Tongue (tissue), 2 donors: ENCODE results near the gene CCDC86. TPM values are rescaled to one million over a fixed set of nuclear protein-coding genes. Genes with fewer than 3 reads are reported as not detected.
"Not testable (repeated sequence)": the region's sequence is repeated elsewhere in the genome, so short reads cannot be mapped to it uniquely, and the experiment has no call there.

Experiments used
- DNase-seq: peaks from one replicate; pipeline ENCODE4 v3.0.0-alpha.2; 2015
- total RNA-seq: library from RNA; depleted of rRNA; stranded (reverse); fragments of >200 nt; gene quantifications from one replicate; pipeline ENCODE4 v1.2.3, GENCODE V29; 2014

Gene CCDC86, protein sequence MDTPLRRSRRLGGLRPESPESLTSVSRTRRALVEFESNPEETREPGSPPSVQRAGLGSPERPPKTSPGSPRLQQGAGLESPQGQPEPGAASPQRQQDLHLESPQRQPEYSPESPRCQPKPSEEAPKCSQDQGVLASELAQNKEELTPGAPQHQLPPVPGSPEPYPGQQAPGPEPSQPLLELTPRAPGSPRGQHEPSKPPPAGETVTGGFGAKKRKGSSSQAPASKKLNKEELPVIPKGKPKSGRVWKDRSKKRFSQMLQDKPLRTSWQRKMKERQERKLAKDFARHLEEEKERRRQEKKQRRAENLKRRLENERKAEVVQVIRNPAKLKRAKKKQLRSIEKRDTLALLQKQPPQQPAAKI
- total RNA-seq, result 10.3 TPM

DNA sequence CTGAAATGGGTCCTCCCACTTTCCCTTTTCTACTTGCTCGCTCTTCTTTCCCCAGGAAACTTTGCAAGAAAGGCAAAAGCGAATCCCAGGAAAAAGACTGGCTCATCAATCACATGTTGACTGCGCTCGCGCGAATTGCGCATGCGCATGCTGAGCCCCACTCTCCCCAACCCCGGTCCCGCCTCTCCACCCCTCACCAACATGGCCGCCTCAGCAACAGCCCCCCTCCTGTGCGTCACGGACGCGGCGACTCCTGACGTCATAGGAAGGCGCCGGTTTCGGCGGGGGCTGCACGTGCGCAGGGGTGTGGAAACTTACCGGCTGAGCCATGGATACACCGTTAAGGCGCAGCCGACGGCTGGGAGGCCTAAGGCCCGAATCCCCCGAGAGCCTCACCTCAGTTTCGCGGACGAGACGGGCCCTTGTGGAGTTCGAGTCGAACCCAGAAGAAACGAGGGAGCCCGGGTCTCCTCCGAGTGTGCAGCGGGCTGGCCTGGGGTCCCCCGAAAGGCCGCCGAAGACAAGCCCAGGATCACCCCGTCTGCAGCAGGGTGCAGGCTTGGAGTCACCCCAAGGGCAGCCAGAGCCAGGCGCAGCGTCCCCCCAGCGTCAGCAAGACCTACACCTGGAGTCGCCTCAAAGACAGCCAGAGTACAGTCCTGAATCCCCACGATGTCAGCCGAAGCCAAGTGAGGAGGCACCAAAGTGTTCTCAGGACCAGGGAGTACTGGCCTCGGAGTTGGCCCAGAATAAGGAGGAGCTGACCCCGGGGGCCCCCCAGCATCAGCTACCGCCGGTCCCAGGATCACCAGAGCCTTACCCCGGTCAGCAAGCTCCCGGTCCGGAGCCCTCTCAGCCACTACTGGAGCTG is at the start of gene CCDC86:
CCDC86 (plus strand) TSS at position 317 of the 871 bp plus-strand sequence; CDS start at position 329, 12 bp downstream.
- peak; percentile 98 for DNase-seq

DNA sequence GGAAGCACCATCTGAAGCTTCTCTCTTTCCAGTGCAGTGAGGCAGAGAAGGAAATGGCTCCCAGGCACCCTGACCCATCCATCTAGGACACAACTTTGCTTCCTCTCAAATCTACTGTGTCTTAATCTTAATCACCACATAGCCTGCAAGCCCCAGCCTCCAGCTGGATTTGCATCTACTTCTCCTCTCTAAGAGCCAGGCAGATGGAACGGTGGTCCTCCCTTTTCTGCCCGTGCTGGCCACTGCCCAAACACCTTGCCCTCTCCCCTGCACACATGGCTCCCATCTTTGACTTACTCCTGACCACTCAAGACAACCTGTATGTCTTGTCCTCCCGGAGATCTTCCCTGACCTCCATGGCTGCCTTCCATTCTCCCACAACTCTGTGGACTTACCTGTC is 49.4 kb upstream of the CCDC86 start:
- no peak for DNase-seq

DNA sequence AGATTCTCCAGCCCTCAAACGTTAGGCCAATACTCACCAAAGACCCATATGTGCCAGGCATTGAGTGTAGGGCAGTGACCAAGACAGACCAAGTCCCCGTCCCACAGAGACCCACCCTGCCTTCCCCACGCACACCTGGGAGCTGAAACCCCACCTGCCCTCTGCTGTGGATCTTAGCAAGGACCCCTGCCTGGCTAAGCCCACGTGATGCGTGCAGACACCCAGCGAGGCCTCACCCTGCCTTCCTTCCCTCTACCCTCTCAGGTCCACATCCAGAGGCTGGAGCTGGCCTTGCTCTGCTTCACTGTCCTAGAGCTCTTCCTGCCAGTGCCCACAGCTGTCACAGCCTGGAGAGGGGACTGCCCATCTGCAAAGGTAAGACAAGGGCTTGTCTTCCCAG is 46.6 kb upstream of the CCDC86 start:
- no peak for DNase-seq

DNA sequence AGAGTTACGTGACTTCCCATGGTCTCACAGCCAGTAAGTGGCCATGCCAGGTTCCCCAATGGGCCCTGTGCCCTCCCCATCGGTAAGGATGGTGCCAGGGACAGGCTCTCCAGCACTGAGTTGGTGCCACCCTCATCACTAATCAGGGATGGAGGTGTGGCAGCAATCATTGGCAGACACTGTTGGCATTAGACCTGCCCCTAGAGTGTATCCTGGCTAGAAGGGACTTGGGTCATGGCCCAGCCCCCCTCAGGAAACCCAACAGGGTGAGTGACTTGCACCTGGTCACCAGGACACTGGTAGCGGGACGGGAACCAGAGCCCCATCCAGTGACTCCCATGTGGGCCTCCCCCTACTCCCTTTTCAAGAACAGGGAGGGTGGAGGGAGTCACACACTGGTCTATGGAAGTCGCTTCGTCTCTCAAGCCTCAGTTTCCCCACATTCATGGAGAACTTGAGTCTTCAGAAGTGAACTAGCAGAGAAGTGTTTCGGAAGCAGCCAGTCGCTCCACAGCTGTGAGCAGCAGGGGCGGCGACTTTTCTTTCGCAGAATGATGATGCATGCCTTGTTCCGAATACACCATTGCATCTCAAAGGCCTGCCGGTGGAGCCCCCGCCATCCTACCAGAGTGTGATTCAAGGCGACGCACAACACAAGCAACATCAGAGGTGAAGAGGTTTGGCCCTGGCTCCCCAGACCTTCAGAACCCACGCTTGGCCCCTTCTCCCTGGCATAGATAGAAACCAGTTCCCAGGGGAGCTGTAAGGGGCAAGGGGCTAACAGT is 43.9 kb upstream of the CCDC86 start:
- no peak for DNase-seq

DNA sequence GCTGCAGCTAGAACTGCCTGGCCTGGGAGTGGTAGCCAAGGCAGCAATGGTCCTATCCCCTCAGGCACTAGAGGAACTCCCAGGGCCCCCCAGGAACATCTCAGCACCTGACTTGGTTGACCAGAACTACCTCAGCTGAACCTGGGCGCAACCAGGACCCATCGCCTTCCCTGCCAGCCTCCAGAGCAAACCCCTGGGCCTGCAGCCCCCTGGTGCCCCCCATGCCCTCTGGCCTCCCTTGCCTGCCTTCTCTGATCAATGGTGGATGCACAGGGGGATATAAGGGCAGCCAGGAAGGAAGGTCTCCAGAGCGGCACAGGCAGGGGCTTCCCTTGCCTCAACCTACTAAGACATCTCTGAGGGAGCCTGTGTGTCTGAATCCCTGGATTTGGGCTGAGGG is 43.3 kb upstream of the CCDC86 start:
- DNase-seq, result no peak

DNA sequence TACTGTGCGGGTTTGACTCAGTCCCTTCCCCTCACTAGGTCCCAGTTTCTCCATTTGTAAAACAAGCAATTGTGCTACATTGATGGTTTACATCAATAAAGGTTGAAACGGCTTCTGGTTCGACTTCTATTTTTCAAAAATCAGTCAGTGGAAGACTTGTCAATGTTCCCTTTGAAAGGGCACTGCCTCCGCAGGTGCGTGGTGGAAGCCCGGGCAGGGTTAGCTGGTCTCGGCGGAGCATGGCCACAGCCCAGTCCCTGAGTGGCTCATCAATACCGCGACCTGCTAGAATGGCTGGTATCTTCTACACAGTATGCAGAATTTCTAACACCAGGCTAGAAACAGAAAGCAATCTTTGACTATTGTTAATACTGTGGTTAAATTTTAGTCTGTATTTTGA is 40.7 kb upstream of the CCDC86 start:
- DNase-seq, result no peak

DNA sequence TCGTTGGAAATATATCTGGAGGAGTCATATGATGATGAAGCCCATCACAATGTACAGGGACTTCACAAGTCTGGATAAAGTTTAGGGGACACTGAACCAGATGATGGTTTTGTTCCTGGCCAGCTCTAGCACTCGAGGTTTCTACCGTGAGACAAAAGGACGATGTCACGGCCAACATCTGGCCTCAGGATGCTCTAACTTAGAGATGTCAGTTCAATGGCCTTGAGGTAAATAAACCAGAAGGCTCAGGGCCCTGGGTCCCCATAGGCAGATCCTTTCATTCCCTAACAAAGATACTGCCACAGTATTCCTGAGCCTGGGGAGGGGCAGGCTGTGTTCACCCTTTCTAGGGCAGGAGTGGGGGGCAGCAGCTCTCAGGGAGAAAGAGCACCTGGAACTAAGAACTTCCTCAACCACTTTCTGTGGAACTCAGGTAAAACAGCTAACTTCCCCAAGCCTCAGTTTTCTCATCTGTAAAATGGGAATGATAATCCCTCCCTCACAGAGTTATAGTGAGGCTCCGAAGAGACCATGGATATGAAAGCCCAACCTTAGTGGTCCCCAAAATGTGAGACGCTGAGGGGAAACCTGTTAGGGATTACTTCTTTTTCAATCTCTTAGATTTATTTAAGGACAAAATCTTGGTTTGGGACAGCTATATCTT is 38.5 kb upstream of the CCDC86 start:
- no peak for DNase-seq

DNA sequence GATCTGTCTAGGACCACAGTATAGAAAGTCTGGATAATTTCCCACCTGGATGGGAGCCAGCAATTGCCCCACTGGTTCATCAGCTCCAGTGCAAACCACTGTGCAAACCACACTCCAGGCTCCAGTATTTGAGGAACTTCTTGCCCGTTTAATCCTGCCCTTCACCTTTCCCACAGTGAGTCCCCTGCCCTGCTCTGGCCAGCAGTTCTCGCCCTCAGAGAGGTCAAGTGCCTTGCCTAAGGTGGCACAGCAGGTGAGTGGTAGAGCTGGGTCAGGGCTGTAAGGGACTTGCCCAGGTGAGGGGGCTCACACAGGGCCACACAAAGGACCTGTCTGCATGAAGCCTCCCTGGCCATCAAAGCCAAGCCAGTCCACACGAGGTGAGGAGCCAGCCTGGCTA is 32.7 kb upstream of the CCDC86 start:
- no peak for DNase-seq

DNA sequence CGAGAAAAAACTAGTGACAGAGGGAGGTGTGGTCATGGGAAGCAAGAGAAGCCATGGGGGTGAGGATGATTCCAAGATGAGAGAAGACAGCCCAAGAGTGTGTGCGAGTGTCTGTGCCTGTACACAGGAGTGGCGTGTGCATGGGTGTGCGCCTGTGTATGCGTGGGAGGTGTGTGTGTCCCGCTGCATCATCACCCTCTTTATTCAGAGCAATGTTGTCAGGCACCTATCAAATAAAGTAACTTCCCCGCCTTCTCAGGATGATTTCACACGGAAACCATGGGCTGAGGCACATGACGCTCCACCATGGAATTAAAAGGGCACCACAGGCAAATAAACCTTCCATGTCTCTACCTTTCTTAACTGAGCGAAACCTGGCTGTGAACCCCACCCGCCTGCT is 32.2 kb upstream of the CCDC86 start:
- DNase-seq, result no peak

DNA sequence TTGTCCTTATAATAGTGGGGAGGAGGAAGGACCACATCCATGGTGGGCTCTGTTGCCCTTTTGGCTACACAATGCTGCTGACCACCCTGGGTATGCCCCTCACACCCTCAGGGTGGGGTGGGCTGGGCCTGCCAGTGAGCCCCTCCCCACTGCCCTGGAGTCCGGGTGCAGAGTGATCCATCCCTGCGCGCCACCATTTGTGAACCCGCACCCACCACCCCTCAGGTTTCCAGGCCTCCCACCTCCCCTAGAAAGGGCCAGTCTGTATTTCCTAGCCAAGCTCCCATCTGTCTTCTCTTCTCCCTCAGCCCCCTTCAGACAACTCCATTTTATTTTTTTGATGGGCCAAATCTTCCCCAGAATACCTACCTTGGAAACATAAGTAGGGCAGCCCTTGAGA is 31.8 kb upstream of the CCDC86 start:
- DNase-seq, result no peak

DNA sequence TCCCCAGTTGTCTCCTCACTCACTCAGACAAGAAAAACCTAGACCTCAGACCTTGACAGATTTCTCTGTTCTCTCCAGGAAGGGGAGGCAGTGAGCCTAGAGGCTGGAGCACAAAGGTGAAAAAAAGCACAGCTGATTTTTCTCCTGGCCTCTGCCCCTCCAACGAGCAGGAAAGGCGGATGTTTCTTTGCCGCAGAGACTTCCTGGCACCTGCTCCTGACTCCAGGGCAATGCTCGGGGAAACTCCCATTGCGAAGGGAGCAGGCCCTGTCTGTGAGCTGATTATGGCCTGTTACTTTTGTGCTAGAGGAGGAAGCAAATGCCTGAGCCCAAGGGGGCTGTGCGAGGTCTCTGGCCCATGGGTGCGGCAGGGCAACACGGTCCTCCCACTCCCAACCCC is 31.3 kb upstream of the CCDC86 start:
- no peak for DNase-seq

DNA sequence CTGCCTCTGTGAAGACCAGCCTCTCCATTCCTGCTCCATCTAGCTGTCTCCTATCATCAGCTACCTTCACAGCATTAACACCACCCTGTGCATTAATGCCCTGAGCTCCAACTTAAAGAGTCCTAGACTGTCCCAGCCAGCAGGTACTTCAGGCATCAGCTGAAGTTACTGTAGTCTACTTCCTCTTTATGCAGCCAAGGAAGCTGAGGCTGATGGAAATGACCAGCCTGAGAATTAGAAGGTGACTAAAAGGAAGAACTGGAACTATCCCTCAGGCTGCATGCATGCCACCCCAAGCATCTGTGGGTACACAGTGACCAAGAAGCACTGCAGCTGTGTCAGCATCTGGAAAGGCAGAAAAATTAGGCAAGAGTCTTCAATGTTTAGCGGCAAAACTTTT is 28.6 kb upstream of the CCDC86 start:
- DNase-seq, result no peak

DNA sequence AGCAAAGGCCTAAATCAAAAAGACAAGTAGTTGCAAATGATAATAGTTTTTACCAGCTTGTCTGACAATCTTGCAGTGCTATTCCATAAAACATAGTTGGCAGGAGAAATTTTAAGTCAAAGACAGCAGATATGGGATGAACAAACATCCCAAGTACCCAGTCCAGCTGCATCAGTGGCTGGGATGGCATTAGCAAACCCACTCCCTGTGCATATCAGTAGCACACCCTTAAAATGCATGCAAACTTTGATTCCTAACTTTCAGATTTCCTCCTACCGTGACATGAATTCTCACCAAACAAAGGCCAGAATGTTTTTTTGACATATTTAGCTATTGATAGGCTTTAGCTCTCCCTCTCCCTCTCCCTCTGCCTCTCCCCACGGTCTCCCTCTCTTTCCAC is 27.8 kb upstream of the CCDC86 start:
- DNase-seq, result no peak

DNA sequence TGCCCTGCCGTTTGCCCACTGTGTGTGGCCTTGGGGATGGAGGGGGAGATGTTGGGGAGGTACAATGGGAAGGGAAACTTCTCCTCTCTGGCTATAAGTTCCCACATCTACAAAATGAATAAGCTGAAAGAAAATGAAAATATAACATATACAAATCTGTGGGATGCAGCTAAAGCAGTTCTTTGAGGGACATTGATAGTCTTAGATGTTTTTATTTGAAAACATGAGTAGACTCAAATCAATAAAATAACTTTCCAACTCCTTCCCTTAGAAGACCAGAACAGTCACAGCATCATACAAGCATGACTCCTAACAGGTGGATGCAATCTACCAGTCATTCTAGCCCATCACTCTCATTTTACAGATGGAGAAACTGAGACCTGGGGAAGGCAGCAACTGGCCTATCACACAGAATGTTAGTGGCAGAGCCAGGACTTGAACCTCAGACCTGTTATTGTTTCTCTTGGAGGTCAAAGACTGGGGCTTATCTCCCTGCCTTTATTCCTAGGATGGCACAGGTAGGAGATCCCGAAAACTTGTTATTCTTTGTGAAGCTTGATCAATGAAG is 25.2 kb upstream of the CCDC86 start:
- DNase-seq, result no peak

DNA sequence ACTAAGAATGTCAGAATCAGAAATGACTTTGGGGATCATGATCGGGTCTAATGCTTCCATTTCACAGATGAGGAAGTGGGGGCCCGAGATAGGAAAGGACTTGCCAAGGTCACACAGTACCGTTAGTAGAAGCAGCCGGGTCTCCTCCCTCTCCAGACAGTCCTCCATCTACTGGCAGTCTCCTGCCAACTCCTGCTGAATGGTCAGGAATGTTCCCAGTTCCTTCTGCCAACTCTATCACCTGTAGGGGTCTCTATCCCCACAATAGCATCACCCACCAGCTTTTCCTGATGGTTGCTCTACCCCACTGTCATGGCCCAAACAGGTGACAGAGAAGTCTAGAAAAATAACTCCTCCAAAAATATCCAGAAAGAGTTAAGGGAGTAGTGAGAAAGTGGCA is 23.9 kb upstream of the CCDC86 start:
- DNase-seq, result no peak

DNA sequence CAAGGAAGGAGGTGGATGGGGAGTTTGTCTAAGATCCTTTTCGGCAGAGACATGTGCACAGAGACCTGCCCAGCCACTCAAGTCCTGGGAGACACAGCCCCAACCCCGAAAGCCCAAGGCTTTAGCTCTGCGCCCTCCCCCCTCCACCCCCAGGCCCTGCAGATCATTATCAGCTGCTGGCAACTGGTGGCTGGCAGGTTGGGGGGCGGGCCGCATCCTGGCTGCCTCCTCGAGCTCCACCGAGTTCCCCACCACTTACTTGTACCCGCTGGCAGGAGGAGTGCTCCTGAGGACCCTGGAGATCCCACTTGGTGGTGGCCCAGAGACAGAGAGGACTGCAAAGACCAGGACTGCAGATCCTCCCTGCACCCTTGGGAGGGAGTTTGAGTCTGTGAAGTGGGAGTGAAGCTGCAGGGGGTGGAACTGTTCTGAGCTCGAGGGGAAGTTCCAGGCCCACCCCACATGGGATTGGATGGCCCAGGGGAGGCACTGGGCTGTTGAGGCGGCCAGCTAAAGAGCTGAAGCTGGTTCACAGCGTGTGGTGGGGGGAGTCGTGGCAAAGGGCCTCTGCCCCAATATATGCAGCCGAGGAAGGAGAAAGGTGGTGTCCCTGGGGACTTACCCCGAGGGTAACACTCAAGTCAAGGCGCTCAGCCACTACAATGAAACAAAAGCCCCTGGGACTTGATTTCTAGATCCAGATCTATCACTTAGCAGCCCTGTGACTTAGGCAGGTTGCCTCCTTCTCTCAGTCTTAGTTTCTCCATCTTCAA is 19.9 kb upstream of the CCDC86 start:
- peak; percentile 18 for DNase-seq

DNA sequence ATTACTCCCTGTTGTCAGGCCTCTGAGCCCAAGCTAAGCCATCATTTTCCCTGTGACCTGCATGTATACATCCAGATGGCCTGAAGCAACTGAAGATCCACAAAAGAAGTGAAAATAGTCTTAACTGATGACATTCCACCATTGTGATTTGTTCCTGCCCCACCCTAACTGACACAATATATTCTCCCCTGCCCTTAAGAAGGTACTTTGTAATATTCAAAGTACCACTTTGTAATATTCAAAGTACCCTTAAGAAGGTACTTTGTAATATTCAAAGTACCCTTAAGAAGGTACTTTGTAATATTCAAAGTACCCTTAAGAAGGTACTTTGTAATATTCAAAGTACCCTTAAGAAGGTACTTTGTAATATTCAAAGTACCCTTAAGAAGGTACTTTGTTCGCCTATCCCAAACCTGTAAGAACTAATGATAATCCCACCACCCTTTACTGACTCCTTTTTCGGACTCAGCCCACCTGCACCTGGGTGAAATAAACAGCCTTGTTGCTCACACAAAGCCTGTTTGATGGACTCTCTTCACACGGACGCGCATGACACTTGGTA is 18.1 kb upstream of the CCDC86 start:
- DNase-seq, result not testable (repeated sequence)

DNA sequence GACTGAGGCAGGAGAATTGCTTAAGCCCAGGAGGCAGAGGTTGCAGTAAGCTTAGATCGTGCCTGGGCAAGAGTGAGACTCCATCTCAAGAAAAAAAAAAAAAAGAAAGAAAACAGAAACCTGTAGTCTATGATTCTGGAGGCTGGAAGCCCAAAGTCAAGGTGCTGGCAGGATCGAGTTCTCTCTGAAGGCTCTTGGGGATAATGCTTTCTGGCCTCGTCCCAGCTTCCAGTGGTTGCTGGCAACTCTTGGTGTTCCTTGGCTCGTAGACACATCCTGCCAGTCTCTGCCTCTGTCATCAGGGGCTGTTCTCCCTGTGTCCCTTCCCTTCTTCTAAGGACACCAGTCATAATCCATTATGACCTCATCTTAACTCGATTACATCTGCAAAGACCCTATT is 16.8 kb upstream of the CCDC86 start:
- DNase-seq, result no peak

DNA sequence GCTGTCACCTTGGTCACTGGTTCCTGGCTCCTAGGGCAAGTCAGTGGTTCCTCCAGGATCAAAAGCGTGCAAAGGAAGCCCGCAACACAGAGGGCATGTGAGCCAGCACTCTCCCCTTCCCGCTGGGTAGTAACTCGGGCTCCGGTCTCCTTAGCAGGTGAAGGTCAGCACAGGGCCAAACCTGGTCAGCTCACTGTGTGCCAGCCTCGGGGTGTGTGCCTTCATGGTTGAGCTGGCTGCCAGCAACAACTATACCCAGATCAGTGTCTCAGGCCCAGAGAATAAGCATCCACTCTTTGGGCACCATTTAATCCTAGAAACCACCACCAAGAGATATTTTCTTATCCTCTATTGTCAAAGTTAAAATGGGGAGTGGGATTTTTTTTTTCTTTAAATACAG is 16.1 kb upstream of the CCDC86 start:
- DNase-seq, result no peak

DNA sequence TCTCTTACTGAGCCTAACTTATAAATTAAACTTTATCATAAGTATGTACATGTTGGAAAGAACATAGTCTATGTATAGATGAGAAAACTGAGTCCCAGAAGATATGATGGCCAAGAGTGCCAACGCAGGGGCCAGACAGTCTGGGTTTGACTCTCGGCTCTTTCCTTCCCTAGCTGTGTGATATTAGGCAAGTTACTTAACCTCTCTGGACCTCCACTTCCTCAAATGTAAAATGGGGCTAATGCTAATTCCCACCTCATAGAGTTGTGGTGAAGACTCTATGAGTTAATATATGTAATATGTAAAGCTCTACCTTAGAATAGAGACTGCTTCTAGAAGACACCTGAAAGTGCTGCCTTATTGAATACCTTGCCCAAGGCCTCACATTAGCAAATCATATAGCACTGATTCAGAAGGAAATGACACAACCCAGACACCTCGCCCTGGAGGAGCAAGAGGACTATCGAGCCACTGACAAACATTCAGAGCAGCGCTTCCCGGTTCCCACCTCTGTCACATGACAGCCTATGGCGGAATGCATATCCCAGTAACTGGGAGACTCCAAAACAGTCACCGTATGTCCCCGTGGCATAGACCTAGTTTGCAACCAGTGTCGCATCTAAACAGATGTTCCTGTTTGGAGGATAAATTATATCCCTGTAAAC is 11.3 kb upstream of the CCDC86 start:
- DNase-seq, result no peak
